ENCODE results near the gene CNTNAP5.

Gene CNTNAP5

DNA sequence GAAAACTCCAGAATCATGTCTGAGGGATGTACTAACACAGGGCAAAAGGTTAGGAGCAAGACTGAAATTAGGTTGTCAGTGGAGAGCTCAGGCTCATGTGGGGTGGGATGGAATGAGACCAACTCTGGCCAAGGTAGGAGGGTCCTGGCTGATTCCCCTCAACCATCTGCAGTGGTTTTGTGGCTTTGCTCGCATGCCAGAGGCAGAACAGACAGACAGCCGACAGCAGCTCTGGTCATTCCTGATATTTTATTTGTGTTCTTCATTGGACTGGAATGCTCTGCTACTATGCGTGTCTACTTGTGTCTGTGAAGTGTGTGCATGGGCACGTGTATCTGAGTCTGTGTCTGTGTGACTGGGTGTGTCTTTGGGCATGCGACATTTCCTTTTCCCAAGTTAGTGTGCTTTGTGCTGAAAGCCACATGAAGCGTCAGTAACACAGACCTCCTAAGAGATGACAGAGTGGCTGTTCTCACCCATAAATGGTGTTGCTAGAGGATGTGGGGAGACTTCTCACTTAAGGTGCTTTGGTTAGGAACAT is 239.5 kb downstream of the CNTNAP5 start:
- no peak for DNase-seq (ENCODE audit: low read depth, low spot score)

GRCh38 chr2:124267794-124268193 is 242.7 kb downstream of the CNTNAP5 start:
- no peak for DNase-seq (ENCODE audit: low read depth, low spot score)

DNA sequence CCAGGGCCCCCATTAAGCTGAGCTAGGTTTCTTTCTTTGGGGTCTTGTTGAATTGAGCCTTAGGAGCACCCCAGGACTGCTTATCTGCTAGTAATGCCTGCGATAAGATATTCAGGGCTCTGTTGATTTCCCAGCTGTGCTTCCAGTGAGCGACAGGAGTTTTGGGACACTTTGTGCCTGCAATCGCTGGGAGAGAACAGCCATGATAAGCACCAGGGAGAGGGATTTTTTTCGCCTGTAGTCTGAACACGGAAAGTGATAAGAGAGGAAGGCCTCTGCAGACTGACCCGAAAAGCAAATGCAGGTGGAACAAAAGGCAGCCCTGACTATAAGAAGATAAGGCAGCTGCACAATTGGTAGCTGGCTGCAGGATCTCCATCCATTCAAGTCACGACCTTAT is 244.3 kb downstream of the CNTNAP5 start:
- DNase-seq (ENCODE audit: low read depth, low spot score): no peak

- DNase-seq (ENCODE audit: low read depth, low spot score): no peak
Measured at GRCh38 chr2:124272261-124272841, 247.3 kb downstream of the CNTNAP5 start.

GRCh38 chr2:124281541-124281940 is 256.5 kb downstream of the CNTNAP5 start:
- DNase-seq (ENCODE audit: low read depth, low spot score): no peak

GRCh38 chr2:124283096-124283495 is 258.0 kb downstream of the CNTNAP5 start:
- no peak for DNase-seq (ENCODE audit: low read depth, low spot score)

- DNase-seq (ENCODE audit: low read depth, low spot score): no peak
Measured at GRCh38 chr2:124286089-124286783, 261.1 kb downstream of the CNTNAP5 start.

DNA sequence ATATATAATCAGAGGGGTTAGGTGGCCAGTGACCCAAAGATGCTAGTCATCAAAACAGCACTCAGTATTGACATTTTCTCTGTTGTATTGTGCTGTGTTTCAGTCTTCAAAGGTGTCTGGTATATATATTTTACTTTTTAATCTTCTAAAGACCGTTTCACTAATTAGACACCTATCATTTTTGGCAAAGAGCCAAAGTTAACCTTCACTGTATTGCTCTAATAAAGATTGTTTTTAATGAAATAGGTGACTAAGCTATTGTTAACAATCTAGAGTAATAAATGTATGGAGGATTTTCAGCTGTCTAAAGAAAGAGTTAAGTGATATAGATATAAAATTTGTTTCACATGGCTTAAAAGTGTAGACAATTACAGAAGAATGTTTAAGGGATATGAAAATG is 264.0 kb downstream of the CNTNAP5 start:
- DNase-seq (ENCODE audit: low read depth, low spot score): no peak

DNA sequence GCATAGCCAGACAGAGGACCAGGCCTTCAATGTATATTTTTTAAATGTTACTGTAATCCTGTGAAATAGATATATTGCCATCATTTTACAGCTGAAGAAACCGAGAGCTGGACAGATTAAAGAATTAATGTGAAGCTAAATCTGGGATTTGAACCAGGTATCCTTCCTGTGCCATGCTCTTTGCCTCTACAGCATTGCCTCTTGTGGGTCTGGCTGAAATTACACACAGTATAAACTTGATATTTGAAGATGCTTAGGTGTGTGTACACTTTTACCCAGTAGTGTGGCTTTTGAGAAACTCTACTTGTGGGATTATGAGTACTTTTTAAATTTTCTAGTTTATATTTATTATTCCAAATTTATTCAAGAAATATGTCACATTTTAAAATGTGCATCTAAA is 264.5 kb downstream of the CNTNAP5 start:
- DNase-seq (ENCODE audit: low read depth, low spot score): no peak

DNA sequence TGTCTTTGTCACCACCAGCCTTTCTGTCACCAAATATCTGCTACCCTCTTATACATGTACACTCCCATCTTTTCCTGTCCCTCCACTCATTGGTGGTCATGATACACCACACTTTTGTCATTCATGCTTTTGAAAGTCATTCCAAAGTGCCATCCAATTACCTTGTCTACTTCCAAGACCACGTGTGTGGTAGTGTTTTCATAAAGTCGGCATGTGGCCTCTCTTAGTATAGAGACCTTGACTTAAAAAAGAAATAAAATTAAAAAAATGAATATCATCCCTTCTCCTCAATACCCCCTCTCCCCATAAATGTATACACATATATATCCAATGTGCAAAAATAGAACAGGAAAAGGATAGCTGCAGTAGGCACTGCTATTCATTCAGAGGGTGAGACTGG is 271.4 kb downstream of the CNTNAP5 start:
- DNase-seq (ENCODE audit: low read depth, low spot score): no peak

DNA sequence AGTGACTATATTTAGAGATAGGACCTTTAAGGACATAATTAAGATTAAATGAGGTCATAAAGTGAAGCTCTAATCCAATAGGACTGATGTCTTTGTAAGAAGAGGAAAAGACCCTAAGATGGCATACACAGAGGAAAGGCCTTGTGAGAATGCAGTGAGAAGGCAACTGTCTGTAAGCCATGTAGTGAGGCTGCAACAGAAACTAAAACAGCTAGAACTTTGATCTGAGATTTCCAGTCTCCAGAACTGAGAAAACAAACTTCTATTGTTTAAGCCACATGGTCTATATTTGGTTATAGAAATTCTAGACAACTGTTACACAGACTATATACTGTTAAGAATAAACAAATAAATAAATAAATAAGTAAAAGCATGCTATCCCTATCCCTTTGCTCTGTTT is 276.8 kb downstream of the CNTNAP5 start:
- no peak for DNase-seq (ENCODE audit: low read depth, low spot score)

GRCh38 chr2:124308319-124309062 is 283.4 kb downstream of the CNTNAP5 start:
- no peak for DNase-seq (ENCODE audit: low read depth, low spot score)

GRCh38 chr2:124309563-124310138 is 284.6 kb downstream of the CNTNAP5 start:
- DNase-seq (ENCODE audit: low read depth, low spot score): no peak

- DNase-seq (ENCODE audit: low read depth, low spot score): no peak
Measured at GRCh38 chr2:124310671-124311070, 285.6 kb downstream of the CNTNAP5 start.

DNA sequence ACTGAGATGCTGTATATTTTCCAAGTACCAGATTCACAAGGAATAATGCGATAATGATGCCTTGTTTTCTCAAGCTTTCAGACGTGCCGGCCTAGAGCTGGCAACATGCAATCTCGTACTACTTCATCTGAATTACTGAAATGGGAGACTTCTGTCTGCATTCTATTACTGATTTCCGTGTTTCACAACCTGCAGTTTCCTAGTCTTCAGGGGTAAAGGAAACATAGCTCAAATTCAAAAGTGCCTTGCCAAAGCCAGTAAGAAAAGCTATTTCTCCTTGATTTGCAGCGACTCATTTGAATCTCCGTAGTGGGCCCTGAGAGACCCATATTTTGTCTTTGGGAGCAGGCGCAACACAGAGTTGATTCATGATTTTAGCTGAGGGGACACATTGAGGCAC is 289.0 kb downstream of the CNTNAP5 start:
- no peak for DNase-seq (ENCODE audit: low read depth, low spot score)

DNA sequence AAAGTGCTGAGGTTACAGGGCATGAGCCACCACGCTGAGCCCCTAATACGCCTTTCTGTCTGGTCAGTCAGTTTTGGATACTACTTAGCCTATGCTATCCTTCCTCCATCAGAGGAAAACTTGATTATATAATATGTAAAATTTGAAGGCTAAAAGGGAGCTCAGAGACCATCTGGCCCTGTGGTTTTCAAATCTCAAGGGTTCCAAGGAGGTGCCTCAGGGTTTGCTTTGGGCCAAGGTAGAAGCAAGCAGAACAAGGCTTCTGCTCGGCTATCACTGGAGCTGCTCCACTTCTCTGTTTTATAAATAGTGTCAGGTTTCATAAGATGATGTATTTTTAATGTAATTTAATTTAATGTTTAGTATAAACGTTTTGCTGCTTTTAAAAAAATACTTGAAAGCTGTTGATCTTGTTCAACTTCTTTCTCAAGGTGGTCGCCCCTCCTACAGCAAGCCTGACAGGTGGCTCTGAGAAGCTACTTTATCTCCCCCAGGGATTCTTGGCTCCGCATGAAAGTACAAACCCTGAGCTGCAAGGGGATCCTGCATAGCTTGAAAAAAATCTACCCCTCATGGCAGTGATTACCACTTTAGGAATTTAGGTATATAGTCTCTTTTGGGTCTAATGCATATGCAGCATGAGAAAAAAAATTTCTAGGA is 290.3 kb downstream of the CNTNAP5 start:
- no peak for DNase-seq (ENCODE audit: low read depth, low spot score)

DNA sequence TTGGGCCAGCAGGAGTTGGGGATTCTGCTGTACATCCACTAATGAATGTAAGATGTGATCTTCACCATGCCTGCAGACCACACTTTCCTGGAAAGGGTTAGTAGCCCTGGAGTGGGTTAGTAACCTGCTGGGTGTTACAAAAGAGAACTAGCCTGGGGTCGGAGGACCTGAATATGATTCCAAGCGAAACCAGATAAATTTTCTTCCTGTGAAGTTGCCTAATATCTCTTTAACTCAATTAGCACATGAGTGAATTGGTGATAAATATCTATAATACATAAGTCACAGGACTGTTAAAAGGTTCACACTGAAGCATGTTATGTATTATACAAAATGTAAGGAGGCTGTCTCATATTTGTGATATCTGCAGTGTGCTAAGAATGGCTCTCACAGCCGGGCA is 291.0 kb downstream of the CNTNAP5 start:
- no peak for DNase-seq (ENCODE audit: low read depth, low spot score)

DNA sequence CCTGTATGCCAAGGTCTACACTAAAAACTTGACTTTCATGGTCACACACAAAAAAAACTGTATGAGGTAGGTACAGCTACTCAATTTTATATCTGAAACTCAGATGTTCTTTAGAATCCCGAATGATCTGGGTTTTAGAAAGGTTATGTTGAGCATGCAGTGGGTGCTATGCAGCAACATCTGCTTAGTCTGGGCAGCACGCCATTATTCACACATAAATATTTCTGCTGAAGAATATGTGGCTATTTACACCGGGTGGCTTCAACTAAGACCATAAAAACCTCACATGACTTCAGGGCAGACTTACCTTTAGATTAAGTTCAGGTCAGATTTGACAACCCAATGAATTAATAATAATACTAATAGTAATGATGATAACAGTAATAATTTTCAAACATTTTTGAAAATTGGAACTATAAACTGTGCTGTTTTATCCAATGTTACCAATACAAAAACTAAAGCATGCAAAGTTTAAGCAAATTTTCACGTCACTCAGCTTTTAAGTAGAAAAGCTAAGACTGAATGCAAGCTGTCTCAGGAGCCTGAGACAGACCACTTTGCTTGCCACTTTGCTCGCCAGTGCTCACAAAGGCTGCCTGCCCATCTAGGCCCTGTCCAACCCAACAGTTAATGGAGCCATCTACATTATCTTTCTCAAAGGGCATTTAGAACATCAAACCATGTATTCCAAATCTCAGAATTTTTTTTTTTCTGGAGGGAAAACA is 292.0 kb downstream of the CNTNAP5 start:
- DNase-seq (ENCODE audit: low read depth, low spot score): no peak

DNA sequence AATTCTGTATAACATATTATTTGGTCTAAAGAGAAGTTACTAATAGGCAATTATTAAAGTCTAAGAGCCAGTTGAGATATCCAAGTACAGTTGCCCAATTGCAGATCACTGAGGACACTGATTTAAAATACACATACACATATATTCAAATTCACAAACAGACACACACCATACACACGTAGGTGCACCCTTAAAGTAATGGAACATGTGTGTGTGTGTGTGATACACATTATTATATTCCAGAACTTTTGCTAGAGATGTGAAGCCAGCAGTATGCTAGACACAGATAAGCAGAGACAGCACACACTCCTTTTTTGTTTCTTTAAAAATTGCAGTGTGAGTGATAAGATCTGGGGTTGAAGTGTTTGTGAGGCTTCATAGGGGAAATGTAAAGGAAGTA is 292.5 kb downstream of the CNTNAP5 start:
- no peak for DNase-seq (ENCODE audit: low read depth, low spot score)

DNA sequence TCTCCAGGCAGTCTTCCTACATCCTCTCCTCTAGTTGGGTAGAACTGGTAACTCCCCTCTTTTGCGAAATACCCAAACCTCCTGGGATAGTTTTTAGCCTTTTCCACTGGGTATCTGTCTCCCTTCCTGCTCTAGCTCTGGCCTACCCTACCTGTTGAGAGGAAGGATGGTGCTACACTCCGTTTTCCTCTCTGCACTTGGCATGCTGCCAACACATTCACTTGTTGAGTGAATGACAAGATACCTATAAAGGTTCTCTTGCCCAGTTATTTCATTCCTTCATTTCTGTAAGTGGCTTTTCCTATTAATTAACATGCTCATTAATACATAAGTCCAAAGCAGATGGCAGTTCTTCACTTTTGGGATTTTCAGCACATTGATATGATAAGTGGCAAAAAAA is 293.8 kb downstream of the CNTNAP5 start:
- DNase-seq (ENCODE audit: low read depth, low spot score): no peak

DNA sequence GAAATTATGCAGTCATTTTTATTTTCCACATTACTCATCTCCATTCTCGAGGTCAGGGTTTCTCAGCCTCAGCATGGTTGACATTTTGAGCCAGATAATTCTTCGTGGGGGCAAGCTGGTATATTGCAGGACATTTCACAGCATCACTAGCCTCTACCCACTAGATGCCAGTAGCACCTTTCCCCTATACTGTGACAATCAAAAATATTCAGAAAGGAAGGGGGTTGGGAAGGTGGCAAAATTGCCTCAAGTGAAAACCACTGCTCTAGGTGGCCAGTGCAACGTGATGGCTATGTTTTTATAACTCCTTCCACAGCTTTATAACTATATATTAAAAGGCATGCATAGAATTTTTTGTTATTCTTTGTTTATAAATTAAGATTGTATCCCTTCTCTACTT is 294.5 kb downstream of the CNTNAP5 start:
- DNase-seq (ENCODE audit: low read depth, low spot score): no peak

Data from activated CD4-positive, CD25-positive, alpha-beta regulatory T cell treated with anti-CD3 and anti-CD28 coated beads, Interleukin-2, amount 50 U/mL, for 16 hours (primary cell).